Upper lobe of right lung (tissue), 1 donor: ENCODE results near the gene FUT8. TPM values are rescaled to one million over a fixed set of nuclear protein-coding genes. Genes with fewer than 3 reads are reported as not detected.

Experiments used
- ATAC-seq: fragments of 200-7000 bp; cut with Tn5 transposase; one replicate; pipeline ENCODE4 v1.9.1; 2020; ENCODE audit warnings: mild to moderate bottlenecking, moderate library complexity
- DNase-seq: peaks from one replicate; pipeline ENCODE4 v3.0.0-alpha.2; 2020
- H3K27ac ChIP-seq: fragments of 200-600 bp; one replicate; pipeline ENCODE4 v1.8.0; 2022
- H3K27me3 ChIP-seq: fragments of 200-600 bp; one replicate; pipeline ENCODE4 v1.8.0; 2022; ENCODE audit warnings: mild to moderate bottlenecking
- H3K36me3 ChIP-seq: fragments of 200-600 bp; one replicate; pipeline ENCODE4 v1.8.0; 2022
- H3K4me1 ChIP-seq: fragments of 200-600 bp; one replicate; pipeline ENCODE4 v1.8.0; 2022
- H3K4me3 ChIP-seq: fragments of 200-600 bp; one replicate; pipeline ENCODE4 v1.8.0; 2022; ENCODE audit warnings: mild to moderate bottlenecking
- H3K9me3 ChIP-seq: fragments of 200-600 bp; one replicate; pipeline ENCODE4 v1.8.0; 2022
- CTCF ChIP-seq: fragments of 200-600 bp; IDR thresholded peaks from one replicate; pipeline ENCODE4 v1.8.0; 2022; ENCODE audit warnings: antibody characterized with exemption
- intact Hi-C: fragments of 100-400 bp; cut with DNase I; formaldehyde crosslinking; loops from one replicate; pipeline ENCODE4 v1.11.0; 2022
- total RNA-seq: library from RNA; stranded (reverse); fragmentation: NEBNext Ultra II Directional; extraction: Animal tissue kit (Norgen Biotek cat#: 25700); gene quantifications from one replicate; pipeline ENCODE4 v1.2.1, GENCODE V29; 2021
- donor health status: DM: no; HTN: yes; CAD: no; lungs with severe emphysema.

The FUT8 gene
- total RNA-seq, 1 donor from 2014 or later, result 31.8 TPM

GRCh38 chr14:65486863-65487262, 74.3 kb downstream of the FUT8 start:
- ATAC-seq, result no peak
- intact Hi-C loops, result no loop called here
- TF ChIP-seq CTCF, result no peak

GRCh38 chr14:65487783-65488494, 75.4 kb downstream of the FUT8 start:
- DNase-seq (no peak), ATAC-seq (no peak)
- Histone ChIP-seq H3K27me3 (no peaks in the 10 kb centered on the region), H3K4me3 (no peak overlapping the region), H3K9me3 (no peaks in the 10 kb centered on the region), H3K27ac (no peak overlapping the region), H3K36me3 (no peaks in the 10 kb centered on the region), H3K4me1 (no peaks in the 10 kb centered on the region)
- intact Hi-C loops, result no loop called here
- TF ChIP-seq CTCF, result no peak

More at GRCh38 chr14:65486863-65487262, 74.3 kb downstream of the FUT8 start:
- H3K36me3 ChIP-seq, result no peaks in the 10 kb centered on the region
- H3K27ac ChIP-seq, result no peak overlapping the region
- H3K27me3 ChIP-seq, result no peaks in the 10 kb centered on the region
- no peak for DNase-seq
- no peaks in the 10 kb centered on the region for H3K9me3 ChIP-seq
- no peaks in the 10 kb centered on the region for H3K4me1 ChIP-seq
- H3K4me3 ChIP-seq, result no peak overlapping the region

GRCh38 chr14:65491274-65491673, 78.7 kb downstream of the FUT8 start:
- DNase-seq, result no peak
- no peak for TF ChIP-seq CTCF
- intact Hi-C loops, result no loop called here

GRCh38 chr14:65492266-65492665, 79.7 kb downstream of the FUT8 start:
- intact Hi-C loops, result no loop called here
- no peak for DNase-seq
- Histone ChIP-seq H3K27me3 (no peaks in the 10 kb centered on the region), H3K27ac (no peak overlapping the region), H3K36me3 (no peaks in the 10 kb centered on the region), H3K4me3 (no peak overlapping the region), H3K9me3 (no peaks in the 10 kb centered on the region), H3K4me1 (no peaks in the 10 kb centered on the region)
- no peak for TF ChIP-seq CTCF
- ATAC-seq, result no peak

More at GRCh38 chr14:65491274-65491673, 78.7 kb downstream of the FUT8 start:
- no peaks in the 10 kb centered on the region for H3K4me1 ChIP-seq
- H3K27ac ChIP-seq, result no peak overlapping the region
- no peaks in the 10 kb centered on the region for H3K36me3 ChIP-seq
- no peak overlapping the region for H3K4me3 ChIP-seq
- no peaks in the 10 kb centered on the region for H3K27me3 ChIP-seq
- ATAC-seq, result no peak
- no peaks in the 10 kb centered on the region for H3K9me3 ChIP-seq

GRCh38 chr14:65495196-65495595, 82.7 kb downstream of the FUT8 start:
- H3K9me3 ChIP-seq, result no peaks in the 10 kb centered on the region
- no peak overlapping the region for H3K4me3 ChIP-seq
- TF ChIP-seq CTCF, result no peak
- no peak overlapping the region for H3K27ac ChIP-seq
- H3K36me3 ChIP-seq, result no peaks in the 10 kb centered on the region
- DNase-seq (no peak), ATAC-seq (no peak)
- no peaks in the 10 kb centered on the region for H3K4me1 ChIP-seq
- no peaks in the 10 kb centered on the region for H3K27me3 ChIP-seq
- intact Hi-C loops, result no loop called here
